GM18873 (cell line): ENCODE measurements around the gene ARHGAP42.

Experiments used
- ATAC-seq: cut with Tn5 transposase; IDR thresholded peaks from one replicate; pipeline ENCODE4 v1.9.1; 2021; ENCODE audit warnings: mild to moderate bottlenecking, moderate library complexity, moderate number of reproducible peaks; ENCODE audit not compliant: unreplicated experiment, low FRiP score

ARHGAP42 gene

GRCh38 chr11:100791860-100792259 is 104.8 kb downstream of the ARHGAP42 start:
- ATAC-seq = no peak

GRCh38 chr11:100793525-100793924 is 106.4 kb downstream of the ARHGAP42 start:
- no peak for ATAC-seq

DNA sequence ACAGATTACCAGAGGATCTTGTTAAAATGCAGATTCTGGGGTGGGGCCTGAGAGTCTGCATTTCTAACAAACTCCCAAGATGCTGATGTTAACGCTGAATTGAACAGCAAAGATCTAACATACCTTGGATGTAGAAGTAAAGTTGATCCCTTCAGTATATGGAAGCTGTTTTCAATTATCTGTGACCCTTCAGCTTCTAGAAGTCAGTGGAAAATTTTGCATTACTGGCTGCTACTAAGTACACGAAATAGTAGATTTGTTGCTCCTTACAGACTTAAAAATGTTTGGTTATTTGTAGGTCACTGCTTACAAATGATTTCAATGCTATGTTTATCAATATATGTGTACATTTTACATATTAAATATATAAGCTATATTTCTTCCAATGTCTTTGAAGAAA is 107.4 kb downstream of the ARHGAP42 start:
- ATAC-seq = no peak

GRCh38 chr11:100799445-100799844 is 112.4 kb downstream of the ARHGAP42 start:
- ATAC-seq = no peak

GRCh38 chr11:100800202-100800601 is 113.1 kb downstream of the ARHGAP42 start:
- no peak for ATAC-seq

- no peak for ATAC-seq
These were observed 114.3 kb downstream of the ARHGAP42 start for GRCh38 chr11:100801225-100801999.

DNA sequence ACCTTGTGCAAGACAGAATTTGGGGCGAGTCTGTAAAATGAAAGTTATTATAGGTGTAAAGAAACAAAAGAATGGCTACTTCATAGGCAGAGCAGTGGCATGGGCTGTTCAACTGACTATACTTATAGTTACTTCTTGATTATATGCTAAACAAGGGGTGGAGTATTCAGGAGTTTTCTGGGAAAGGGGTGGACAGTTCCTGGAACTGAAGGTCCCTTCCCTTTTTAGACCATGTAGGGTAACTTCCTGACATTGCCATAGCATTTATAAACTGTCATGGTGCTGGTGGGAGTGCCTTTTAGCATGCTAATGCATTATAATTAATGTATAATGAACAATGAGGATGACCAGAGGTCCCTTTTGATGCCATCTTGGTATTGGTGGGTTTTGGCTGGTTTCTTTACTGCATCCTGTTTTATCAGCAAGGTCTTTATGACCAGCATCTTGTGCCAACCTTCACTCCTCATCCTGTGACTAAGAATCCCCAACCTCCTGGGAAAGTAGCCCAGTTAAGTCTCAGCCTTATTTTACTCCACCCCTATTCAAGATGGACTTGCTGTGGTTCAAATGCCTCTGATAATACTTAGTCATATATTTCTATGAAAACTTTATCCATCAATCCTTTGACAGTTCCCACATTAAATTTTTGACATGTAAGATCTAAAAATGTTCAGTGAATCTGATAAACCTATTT is 118.6 kb downstream of the ARHGAP42 start:
- no peak for ATAC-seq

- ATAC-seq = no peak
These were observed 119.2 kb downstream of the ARHGAP42 start for GRCh38 chr11:100806296-100806695.

DNA sequence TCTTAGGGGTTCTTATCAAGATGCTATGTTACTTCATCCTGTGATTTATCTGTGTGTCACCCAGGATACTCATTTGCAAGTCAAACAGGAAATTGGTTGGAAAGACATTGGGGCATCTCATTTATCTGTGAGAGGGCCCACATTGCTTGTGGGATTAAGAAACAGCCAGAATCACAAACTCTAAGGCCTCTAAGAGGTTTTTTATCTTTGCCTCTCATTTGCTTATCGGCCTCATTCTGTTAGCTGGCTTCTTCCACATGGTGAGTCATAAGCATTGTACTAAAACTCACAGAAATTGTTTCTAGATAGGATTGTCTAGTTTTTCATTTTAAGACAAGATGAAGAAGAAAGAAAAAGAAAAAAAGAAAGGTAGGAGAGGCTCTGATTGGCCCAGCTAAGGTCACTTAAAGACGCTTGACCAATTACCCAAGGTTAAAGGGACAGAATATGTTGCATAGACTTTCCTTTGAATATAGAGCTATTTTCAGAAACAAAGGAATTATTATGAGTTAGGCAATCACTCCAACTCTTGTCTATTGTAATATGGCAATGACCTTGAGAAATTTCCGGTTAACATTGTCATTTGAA is 121.9 kb downstream of the ARHGAP42 start:
- ATAC-seq = no peak

DNA sequence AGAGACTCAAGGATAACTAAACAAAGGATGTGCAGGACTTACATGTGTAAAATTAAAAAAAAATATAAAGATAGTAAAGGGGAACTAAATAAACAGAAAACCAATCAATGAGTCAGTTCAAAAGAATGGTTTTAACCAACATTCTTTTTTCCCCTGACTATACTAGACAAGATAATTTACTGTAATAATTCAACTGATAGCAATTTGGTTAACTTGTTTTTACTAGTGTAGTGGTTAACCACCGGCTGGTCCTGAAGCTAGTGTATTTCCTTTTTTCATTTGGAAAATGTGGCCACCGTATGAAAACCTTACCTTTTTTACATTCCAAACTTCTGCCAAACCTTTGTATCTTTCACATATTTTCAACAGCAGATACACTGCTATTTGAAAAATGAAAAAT is 123.1 kb downstream of the ARHGAP42 start:
- peak; percentile 73 for ATAC-seq

DNA sequence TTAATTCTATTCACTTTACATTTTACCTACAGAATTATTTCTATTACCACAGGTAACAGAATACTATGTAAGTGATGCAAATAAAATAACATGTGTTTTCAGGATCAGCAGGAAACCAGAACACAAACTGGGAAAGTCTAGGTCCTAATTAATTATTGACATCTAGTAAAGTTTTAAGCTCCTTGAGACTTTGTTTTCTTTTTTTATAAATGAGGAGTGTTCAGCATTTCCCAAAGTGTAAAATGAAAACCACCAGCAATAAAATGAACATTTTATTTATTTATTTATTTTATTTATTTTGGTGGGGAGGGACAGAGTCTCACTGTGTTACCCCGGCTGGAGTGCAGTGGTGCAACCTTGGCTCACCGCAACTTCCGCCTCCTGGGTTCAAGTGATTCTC is 123.6 kb downstream of the ARHGAP42 start:
- no peak for ATAC-seq

- ATAC-seq = no peak
These were observed 125.4 kb downstream of the ARHGAP42 start for GRCh38 chr11:100812517-100812916.

GRCh38 chr11:100815787-100816330 is 128.8 kb downstream of the ARHGAP42 start:
- ATAC-seq = no peak

- ATAC-seq = no peak
These were observed 129.7 kb downstream of the ARHGAP42 start for GRCh38 chr11:100816823-100817222.

- ATAC-seq = no peak
These were observed 130.5 kb downstream of the ARHGAP42 start for GRCh38 chr11:100817620-100818019.

DNA sequence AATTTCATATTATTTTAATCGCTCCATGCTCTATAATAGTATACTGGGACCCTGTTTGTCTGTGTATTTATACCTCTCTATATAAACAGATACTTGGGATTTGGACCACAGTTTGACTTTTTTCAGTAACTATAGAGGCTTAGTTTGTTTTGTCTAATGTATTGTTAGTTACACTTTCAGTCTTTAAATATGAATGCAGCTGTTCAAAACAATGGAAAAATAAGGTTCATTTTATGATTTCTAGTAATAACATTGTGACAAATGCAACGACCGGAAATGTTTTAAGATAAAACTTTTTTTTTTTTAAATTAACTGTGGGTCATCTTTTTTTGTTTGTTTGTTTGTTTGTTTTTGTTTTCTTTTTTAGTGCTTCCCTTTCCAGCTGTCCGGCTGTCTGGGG is 133.5 kb downstream of the ARHGAP42 start:
- no peak for ATAC-seq

DNA sequence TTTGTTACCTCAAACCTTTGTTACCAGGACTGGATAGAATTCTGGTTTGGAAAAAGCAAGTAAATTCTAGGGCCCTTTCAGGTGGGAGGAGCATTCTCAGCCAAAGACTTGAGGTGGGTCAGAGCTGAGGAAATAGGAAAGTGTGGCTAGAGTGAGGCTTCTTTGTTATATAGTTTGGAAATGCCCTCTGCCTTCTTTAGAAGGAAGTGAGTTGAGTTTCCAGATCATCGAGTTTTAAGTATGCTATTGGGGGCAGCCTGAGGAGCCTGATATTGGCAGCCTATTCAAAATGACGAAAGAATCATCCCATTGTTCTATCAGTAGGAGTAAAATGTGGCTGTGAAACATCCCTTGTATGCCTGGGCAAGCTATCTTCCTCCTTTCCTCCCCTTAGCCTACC is 134.1 kb downstream of the ARHGAP42 start:
- ATAC-seq = no peak

- no peak for ATAC-seq
These were observed 136.3 kb downstream of the ARHGAP42 start for GRCh38 chr11:100823360-100823759.

DNA sequence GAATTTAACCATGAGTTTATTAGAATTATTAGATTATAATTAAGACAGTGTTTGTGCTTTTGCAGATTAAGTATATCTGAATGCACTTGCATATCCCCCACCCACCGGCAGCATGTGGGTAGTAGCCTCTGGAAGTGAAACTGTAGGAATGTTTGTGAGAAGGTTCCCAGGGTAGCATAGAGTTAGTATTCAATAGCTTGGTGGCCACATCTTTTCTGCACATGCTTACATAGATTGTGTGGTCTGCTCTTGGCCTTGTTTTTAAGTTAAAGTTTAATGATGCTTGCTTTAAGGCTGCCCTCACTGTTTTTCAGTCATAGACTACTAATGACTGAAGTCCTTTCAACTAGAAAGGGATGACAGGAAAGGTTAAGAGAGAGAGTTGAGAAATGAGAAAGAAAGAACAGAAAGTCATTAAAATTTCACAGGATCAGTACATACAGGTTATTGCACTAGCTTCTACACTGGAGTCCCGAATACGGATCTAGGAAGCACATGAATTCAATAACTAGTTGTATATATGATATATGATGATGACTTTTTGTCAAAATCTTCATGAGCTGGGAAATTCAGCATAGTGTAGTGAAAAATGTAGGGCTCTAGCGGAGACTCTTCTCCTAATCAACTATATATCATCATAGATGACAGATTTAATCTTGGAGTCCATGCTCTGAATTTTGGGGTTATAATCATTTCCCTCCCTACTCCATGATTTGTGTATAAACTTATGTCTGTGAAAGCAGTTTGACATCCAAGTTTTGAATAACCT is 137.1 kb downstream of the ARHGAP42 start:
- ATAC-seq = no peak

DNA sequence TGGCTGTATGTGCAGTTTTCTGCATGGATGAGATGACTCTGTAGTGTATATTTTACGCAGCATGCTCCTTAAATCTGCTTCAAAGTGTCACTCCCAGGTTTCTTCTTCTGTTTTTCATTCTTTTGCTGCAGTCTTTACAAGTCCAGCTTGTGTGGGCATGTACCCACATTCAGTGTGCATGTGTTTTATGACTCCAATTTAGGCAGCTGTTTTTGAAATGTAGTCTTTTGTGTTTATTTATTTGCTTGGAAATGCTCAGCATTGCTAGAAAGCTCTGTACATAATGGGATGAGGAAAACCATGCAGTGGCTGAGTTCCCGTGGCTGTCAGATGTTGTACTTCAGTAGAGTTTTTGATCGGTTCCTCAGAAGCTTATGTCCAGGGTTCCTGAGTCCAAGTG is 138.5 kb downstream of the ARHGAP42 start:
- ATAC-seq = no peak
